Keratinocyte (primary cell): ENCODE measurements around the gene PAGE5.

ENCODE experiments used
- EZH2 ChIP-seq: IDR thresholded peaks from one replicate; pipeline ENCODE4 v1.6.1; 2012; ENCODE audit warnings: inconsistent platforms, mild to moderate bottlenecking, low read length, moderate library complexity
- TF ChIP-seq, protein P1 (sequence below), 3 experiments: IDR thresholded peaks in 1 of 3; conservative IDR thresholded peaks in 1 of 3; optimal IDR thresholded peaks in 1 of 3; 2 replicates in 2 of 3; 3 replicates in 1 of 3; pipeline versions ENCODE3 to v1.5.1; 2011; ENCODE audit warnings: low read length in 3 of 3, mild to moderate bottlenecking in 3 of 3, moderate library complexity in 2 of 3, control low read depth in 1 of 3, inconsistent platforms in 1 of 3; ENCODE audit not compliant: insufficient read depth in 2 of 3; ENCODE audit errors: extremely low read depth in 1 of 3

GRCh38 chrX:55213381-55213780 lies 6.8 kb upstream of the PAGE5 start:
- no peak for TF ChIP-seq EZH2
- TF ChIP-seq, protein P1, sequence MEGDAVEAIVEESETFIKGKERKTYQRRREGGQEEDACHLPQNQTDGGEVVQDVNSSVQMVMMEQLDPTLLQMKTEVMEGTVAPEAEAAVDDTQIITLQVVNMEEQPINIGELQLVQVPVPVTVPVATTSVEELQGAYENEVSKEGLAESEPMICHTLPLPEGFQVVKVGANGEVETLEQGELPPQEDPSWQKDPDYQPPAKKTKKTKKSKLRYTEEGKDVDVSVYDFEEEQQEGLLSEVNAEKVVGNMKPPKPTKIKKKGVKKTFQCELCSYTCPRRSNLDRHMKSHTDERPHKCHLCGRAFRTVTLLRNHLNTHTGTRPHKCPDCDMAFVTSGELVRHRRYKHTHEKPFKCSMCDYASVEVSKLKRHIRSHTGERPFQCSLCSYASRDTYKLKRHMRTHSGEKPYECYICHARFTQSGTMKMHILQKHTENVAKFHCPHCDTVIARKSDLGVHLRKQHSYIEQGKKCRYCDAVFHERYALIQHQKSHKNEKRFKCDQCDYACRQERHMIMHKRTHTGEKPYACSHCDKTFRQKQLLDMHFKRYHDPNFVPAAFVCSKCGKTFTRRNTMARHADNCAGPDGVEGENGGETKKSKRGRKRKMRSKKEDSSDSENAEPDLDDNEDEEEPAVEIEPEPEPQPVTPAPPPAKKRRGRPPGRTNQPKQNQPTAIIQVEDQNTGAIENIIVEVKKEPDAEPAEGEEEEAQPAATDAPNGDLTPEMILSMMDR (optimal IDR thresholded peaks at IDR 0.05 in 1 of 3, IDR thresholded peaks at IDR 0.05 in 1 of 3, conservative IDR thresholded peaks at IDR 0.05 in 1 of 3; ENCODE audit: extremely low read depth in 1 of 3, insufficient read depth in 2 of 3, low read length in 3 of 3), result no peak
